ENCODE measurements around the gene SNX27. TPM values are rescaled to one million over a fixed set of nuclear protein-coding genes. Genes with fewer than 3 reads are reported as not detected.
"Not testable (repeated sequence)": the region's sequence is repeated elsewhere in the genome, so short reads cannot be mapped to it uniquely, and the experiment has no call there.

The SNX27 gene
- total RNA-seq, 2 donors from 2014 or later, result 41.2 to 47.3 TPM

DNA sequence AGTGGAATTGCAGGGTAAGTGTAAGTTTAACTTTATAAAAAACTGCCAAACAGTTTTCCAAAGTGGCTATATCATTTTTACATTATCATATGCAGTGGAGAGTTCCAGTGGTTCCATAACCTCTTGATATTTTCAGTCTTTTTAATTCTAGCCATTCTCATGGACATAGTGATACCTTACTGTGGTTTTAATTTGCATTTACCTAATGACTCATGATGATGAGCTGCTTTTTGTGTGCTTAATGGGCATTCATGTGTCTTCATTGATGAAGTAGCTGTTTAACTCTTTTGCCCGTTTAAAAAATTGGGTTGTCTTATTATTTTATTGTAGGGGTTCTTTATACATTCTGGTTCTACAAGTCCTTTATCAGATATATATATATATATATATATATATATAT is 29.4 kb downstream of the SNX27 start:
- WGBS, 2 experiments (ENCODE audit: insufficient coverage in 1 of 2, insufficient read length in 1 of 2), result 100% methylated on average over 1 of the region's 1 CpG; no CpG with 5 or more reads in 1 of the 2 experiments
- no peaks in the 10 kb centered on the region for H3K27me3 Mint-ChIP-seq (ENCODE audit: insufficient read depth)
- Histone ChIP-seq H3K4me1 (ENCODE audit: control insufficient read depth, insufficient read depth, low read length) (peaks cover 15% of the 10 kb centered on the region), H3K36me3 (ENCODE audit: control insufficient read depth, insufficient read depth, low read length) (peaks cover 16% of the 10 kb centered on the region), H3K9me3 (ENCODE audit: control insufficient read depth, low read length) (no peaks in the 10 kb centered on the region), H3K9ac (ENCODE audit: extremely low read depth, low read length, poor library complexity, severe bottlenecking) (no peak overlapping the region), H3K4me3 (ENCODE audit: low read length) (no peak overlapping the region), H3K27ac (ENCODE audit: low read depth, low read length) (no peak overlapping the region), H3K27me3 (ENCODE audit: control insufficient read depth, insufficient read depth, low read length, poor library complexity, severe bottlenecking) (no peaks in the 10 kb centered on the region)
- H3K4me1 Mint-ChIP-seq, result peaks cover 28% of the 10 kb centered on the region
- no peak overlapping the region for H3K4me3 Mint-ChIP-seq
- no peak overlapping the region for H3K27ac Mint-ChIP-seq
- no peak for DNase-seq
- no peaks in the 10 kb centered on the region for H3K9me3 Mint-ChIP-seq
- TF ChIP-seq, protein P1, sequence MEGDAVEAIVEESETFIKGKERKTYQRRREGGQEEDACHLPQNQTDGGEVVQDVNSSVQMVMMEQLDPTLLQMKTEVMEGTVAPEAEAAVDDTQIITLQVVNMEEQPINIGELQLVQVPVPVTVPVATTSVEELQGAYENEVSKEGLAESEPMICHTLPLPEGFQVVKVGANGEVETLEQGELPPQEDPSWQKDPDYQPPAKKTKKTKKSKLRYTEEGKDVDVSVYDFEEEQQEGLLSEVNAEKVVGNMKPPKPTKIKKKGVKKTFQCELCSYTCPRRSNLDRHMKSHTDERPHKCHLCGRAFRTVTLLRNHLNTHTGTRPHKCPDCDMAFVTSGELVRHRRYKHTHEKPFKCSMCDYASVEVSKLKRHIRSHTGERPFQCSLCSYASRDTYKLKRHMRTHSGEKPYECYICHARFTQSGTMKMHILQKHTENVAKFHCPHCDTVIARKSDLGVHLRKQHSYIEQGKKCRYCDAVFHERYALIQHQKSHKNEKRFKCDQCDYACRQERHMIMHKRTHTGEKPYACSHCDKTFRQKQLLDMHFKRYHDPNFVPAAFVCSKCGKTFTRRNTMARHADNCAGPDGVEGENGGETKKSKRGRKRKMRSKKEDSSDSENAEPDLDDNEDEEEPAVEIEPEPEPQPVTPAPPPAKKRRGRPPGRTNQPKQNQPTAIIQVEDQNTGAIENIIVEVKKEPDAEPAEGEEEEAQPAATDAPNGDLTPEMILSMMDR (conservative IDR thresholded peaks at IDR 0.05), result no peak
- H3K36me3 Mint-ChIP-seq (ENCODE audit: low read depth), result peaks cover 20% of the 10 kb centered on the region

DNA sequence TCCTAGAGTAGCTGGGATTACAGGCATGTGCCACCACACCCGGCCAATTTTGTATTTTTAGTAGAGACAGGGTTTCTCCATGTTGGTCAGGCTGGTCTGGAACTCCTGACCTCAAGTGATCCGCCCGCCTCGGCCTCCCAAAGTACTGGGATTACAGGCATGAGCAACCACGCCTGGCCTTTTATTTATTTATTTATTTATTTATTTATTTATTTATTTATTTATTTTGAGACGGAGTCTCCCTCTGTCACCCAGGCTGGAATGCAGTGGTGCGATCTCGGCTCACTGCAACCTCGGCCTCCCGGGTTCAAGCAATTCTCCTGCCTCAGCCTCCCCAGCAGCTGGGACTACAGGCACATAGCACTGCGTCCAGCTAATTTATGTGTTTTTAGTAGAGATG is 31.2 kb downstream of the SNX27 start:
- not testable (repeated sequence) for H3K27ac ChIP-seq (ENCODE audit: low read depth, low read length); H3K27me3 Mint-ChIP-seq (ENCODE audit: insufficient read depth); DNase-seq; H3K4me3 Mint-ChIP-seq; H3K27me3 ChIP-seq (ENCODE audit: control insufficient read depth, insufficient read depth, low read length, poor library complexity, severe bottlenecking); H3K27ac Mint-ChIP-seq; H3K9me3 ChIP-seq (ENCODE audit: control insufficient read depth, low read length); H3K4me3 ChIP-seq (ENCODE audit: low read length); H3K9ac ChIP-seq (ENCODE audit: extremely low read depth, low read length, poor library complexity, severe bottlenecking); H3K9me3 Mint-ChIP-seq
- Histone ChIP-seq H3K4me1 (ENCODE audit: control insufficient read depth, insufficient read depth, low read length) (peaks cover 12% of the 10 kb centered on the region), H3K36me3 (ENCODE audit: control insufficient read depth, insufficient read depth, low read length) (peaks cover 18% of the 10 kb centered on the region)
- WGBS, 2 experiments (ENCODE audit: insufficient coverage in 1 of 2, insufficient read length in 1 of 2), result 96% methylated on average over 7 of the region's 11 CpGs; no CpG with 5 or more reads in 1 of the 2 experiments
- H3K36me3 Mint-ChIP-seq (ENCODE audit: low read depth), result peaks cover 23% of the 10 kb centered on the region
- H3K4me1 Mint-ChIP-seq, result peaks cover 23% of the 10 kb centered on the region

DNA sequence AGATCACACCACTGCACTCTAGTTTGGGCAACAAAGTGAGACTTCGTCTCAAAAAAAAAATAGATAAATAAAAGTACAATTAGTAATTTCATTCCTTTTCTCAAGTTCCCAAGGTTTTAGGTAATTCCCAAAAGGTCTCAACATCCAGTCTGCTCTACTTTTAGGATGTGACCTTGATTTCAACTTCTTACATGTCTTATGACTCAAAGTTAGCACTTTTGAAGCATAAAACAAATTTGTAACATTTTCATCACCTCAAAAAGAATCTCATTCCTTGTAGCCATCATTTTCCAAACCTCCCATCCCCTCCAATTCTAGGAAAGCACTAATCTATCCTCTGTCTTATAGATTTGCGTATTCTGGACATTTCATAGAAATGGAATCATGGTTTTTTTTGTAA is 32.2 kb downstream of the SNX27 start:
- Histone ChIP-seq H3K4me3 (ENCODE audit: low read length) (no peak overlapping the region), H3K27ac (ENCODE audit: low read depth, low read length) (no peak overlapping the region), H3K9ac (ENCODE audit: extremely low read depth, low read length, poor library complexity, severe bottlenecking) (no peak overlapping the region), H3K27me3 (ENCODE audit: control insufficient read depth, insufficient read depth, low read length, poor library complexity, severe bottlenecking) (no peaks in the 10 kb centered on the region), H3K4me1 (ENCODE audit: control insufficient read depth, insufficient read depth, low read length) (peaks cover 5% of the 10 kb centered on the region), H3K9me3 (ENCODE audit: control insufficient read depth, low read length) (no peaks in the 10 kb centered on the region), H3K36me3 (ENCODE audit: control insufficient read depth, insufficient read depth, low read length) (peaks cover 25% of the 10 kb centered on the region)
- Mint-ChIP-seq H3K27ac (no peak overlapping the region), H3K4me1 (peaks cover 14% of the 10 kb centered on the region), H3K27me3 (ENCODE audit: insufficient read depth) (no peaks in the 10 kb centered on the region), H3K9me3 (no peaks in the 10 kb centered on the region), H3K36me3 (ENCODE audit: low read depth) (peaks cover 29% of the 10 kb centered on the region), H3K4me3 (no peak overlapping the region)
- WGBS, 2 experiments (ENCODE audit: insufficient coverage in 1 of 2, insufficient read length in 1 of 2), result 100% methylated on average over 1 to 2 of the region's 2 CpGs
- no peak for DNase-seq
- TF ChIP-seq, protein P1 (conservative IDR thresholded peaks at IDR 0.05), result no peak

DNA sequence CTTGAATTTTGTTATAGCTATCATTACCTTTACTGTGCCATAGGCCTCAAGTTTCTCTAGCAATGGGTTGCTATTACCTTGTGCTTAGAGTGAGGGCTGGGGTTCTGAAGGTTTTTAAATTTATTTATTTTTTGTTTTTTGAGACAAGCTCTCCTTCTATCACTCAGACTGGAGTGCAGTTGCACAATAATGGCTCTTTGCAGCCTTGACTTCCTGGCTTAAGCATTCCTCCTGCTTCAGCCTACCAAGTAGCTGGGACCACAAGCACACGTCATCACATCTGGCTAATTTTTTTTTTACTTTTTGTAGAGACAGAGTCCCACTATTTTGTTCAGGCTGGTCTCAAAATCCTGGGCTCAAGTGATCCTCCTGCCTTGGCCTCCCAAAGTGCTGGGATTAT is 41.5 kb downstream of the SNX27 start:
- Histone ChIP-seq H3K27ac (ENCODE audit: low read depth, low read length) (no peak overlapping the region), H3K9ac (ENCODE audit: extremely low read depth, low read length, poor library complexity, severe bottlenecking) (no peak overlapping the region), H3K27me3 (ENCODE audit: control insufficient read depth, insufficient read depth, low read length, poor library complexity, severe bottlenecking) (no peaks in the 10 kb centered on the region), H3K4me1 (ENCODE audit: control insufficient read depth, insufficient read depth, low read length) (no peaks in the 10 kb centered on the region), H3K36me3 (ENCODE audit: control insufficient read depth, insufficient read depth, low read length) (peaks cover 40% of the 10 kb centered on the region), H3K4me3 (ENCODE audit: low read length) (no peak overlapping the region), H3K9me3 (ENCODE audit: control insufficient read depth, low read length) (peaks cover 23% of the 10 kb centered on the region)
- H3K36me3 Mint-ChIP-seq (ENCODE audit: low read depth), result peaks cover 55% of the 10 kb centered on the region
- H3K9me3 Mint-ChIP-seq, result peaks cover 25% of the 10 kb centered on the region
- TF ChIP-seq, protein P1 (conservative IDR thresholded peaks at IDR 0.05), result no peak
- 80 to 90% methylated on average over 1 of the region's 1 CpG for WGBS, 2 experiments (ENCODE audit: insufficient coverage in 1 of 2, insufficient read length in 1 of 2)
- no peak for DNase-seq
- H3K27me3 Mint-ChIP-seq (ENCODE audit: insufficient read depth), result no peaks in the 10 kb centered on the region
- peaks cover 6% of the 10 kb centered on the region for H3K4me1 Mint-ChIP-seq
- no peak overlapping the region for H3K4me3 Mint-ChIP-seq
- H3K27ac Mint-ChIP-seq, result no peak overlapping the region
